NB4 (cell line): Measurements from ENCODE around the gene EGLN2.
A peak's percentile ranks its signal among the peaks of the same experiment; 100 is the strongest.

Experiments used
- DNase-seq: peaks from one replicate; pipeline ENCODE4 v3.0.0; 2010; ENCODE audit warnings: low read depth
- H3K4me3 ChIP-seq: one replicate; pipeline ENCODE4 v1.5.1; 2011; ENCODE audit warnings: mild to moderate bottlenecking, low read depth, low read length, moderate library complexity
- MYC ChIP-seq: IDR thresholded peaks from 2 replicates; pipeline ENCODE4 v1.6.1; 2011; ENCODE audit warnings: low read depth, low read length
- POLR2A ChIP-seq: IDR thresholded peaks from 2 replicates; pipeline ENCODE4 v1.6.1; 2011; ENCODE audit warnings: mild to moderate bottlenecking; ENCODE audit not compliant: insufficient read length; ENCODE audit errors: extremely low read depth
- TF ChIP-seq, protein P1 (sequence below): IDR thresholded peaks from one replicate; pipeline ENCODE4 v1.5.1; 2012; ENCODE audit warnings: low read depth, low read length
- TF ChIP-seq, protein P2 (sequence below): IDR thresholded peaks from 2 replicates; pipeline ENCODE4 v1.6.1; 2011; ENCODE audit warnings: low read depth, low read length

The EGLN2 gene

GRCh38 chr19:40798683-40799557 is at the start of gene EGLN2:
EGLN2 (plus strand) TSS chr19:40799191; CDS start chr19:40800573, 1,382 bp downstream.
- DNase-seq = peak; percentile 99
- peak within 1 kb of the TSS; percentile 72 for H3K4me3 ChIP-seq
- TF ChIP-seq, protein P1, sequence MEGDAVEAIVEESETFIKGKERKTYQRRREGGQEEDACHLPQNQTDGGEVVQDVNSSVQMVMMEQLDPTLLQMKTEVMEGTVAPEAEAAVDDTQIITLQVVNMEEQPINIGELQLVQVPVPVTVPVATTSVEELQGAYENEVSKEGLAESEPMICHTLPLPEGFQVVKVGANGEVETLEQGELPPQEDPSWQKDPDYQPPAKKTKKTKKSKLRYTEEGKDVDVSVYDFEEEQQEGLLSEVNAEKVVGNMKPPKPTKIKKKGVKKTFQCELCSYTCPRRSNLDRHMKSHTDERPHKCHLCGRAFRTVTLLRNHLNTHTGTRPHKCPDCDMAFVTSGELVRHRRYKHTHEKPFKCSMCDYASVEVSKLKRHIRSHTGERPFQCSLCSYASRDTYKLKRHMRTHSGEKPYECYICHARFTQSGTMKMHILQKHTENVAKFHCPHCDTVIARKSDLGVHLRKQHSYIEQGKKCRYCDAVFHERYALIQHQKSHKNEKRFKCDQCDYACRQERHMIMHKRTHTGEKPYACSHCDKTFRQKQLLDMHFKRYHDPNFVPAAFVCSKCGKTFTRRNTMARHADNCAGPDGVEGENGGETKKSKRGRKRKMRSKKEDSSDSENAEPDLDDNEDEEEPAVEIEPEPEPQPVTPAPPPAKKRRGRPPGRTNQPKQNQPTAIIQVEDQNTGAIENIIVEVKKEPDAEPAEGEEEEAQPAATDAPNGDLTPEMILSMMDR = no peak
- TF ChIP-seq MYC (peak; percentile 65; the same call in 1 of the 2 replicates), POLR2A (peak; percentile 27)
- TF ChIP-seq, protein P2, sequence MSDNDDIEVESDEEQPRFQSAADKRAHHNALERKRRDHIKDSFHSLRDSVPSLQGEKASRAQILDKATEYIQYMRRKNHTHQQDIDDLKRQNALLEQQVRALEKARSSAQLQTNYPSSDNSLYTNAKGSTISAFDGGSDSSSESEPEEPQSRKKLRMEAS = peak; percentile 47; the same call in 1 of the 2 replicates

DNA sequence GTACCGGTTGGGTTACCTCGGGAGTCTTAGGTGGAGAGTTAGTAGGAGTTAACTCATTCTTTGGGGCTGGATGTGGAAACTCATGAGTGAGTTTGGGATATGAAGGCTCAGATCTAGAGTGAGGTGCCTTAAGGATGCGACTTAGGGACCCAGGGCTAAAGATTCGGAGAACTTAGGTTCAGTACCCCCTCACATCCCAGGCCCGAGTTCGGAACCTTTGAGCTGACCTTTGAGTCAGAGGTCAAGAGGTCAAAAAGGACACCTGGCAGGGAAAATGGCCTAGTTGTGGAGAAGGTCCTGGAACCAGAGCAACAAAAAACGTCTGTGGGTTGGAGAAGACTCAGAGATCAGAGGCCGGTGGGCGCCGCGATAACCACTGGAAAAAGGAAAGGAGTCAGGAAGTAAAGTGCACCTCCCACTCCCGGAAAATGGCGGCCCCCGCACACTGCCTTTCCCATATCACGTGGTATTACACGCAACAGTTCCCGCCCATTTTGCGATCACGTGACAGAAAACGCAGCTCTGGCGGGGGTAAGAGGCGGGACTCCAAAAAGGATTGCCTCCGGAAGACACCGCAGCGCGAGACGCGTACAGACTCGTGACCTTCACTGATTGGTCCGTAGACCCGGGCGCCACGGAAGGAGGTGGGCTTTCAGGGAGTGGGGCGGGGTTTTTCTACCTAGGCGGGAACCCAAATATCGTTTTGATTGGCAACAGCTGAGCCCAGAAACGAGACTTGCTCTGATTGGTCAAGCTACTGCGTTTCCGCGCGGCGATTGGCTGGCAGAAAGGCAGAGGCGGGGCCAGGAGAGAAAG is 48.7 kb upstream of the EGLN2 start, which contains the start of gene ACTMAP:
Gene ACTMAP, minus strand, starts transcription at position 420 of the 816 bp plus-strand sequence. CDS start 674 bp downstream, outside the sequence.
- H3K4me3 ChIP-seq = peak within 1 kb of the TSS; percentile 88
- TF ChIP-seq POLR2A (peak; percentile 44), MYC (peak; percentile 86)
- TF ChIP-seq, protein P1 = no peak
- TF ChIP-seq, protein P2 = peak; percentile 99
- DNase-seq = peak; percentile 98

GRCh38 chr19:40750874-40751537 is 48.0 kb upstream of the EGLN2 start, which contains the start of gene SNRPA:
SNRPA (plus strand) TSS chr19:40751203; CDS start chr19:40751409, 206 bp downstream.
- DNase-seq = peak; percentile 94
- TF ChIP-seq, protein P2 = peak; percentile 74
- TF ChIP-seq, protein P1 = no peak
- TF ChIP-seq POLR2A = peak; percentile 59
- TF ChIP-seq MYC = peak; percentile 85
- H3K4me3 ChIP-seq = peak within 1 kb of the TSS; percentile 88

GRCh38 chr19:40752257-40752781 is 46.7 kb upstream of the EGLN2 start:
- H3K4me3 ChIP-seq = peak overlapping the region; percentile 85
- TF ChIP-seq POLR2A (no peak), MYC (no peak)
- TF ChIP-seq, protein P1 = no peak
- TF ChIP-seq, protein P2 = no peak
- peak; percentile 37 for DNase-seq

GRCh38 chr19:40754611-40755247 is 44.3 kb upstream of the EGLN2 start:
- DNase-seq = peak; percentile 48
- peak overlapping the region; percentile 48 for H3K4me3 ChIP-seq
- TF ChIP-seq, protein P1 = no peak
- TF ChIP-seq POLR2A (no peak), MYC (no peak)
- TF ChIP-seq, protein P2 = no peak
